Measurements from ENCODE around the gene ORC1. TPM values are rescaled to one million over a fixed set of nuclear protein-coding genes. Genes with fewer than 3 reads are reported as not detected.

Gene ORC1
- total and polyA plus RNA-seq, 2 experiments from 2014 or later = 15.1 to 55.0 TPM

- Mint-ChIP-seq H3K36me3 (ENCODE audit: low read depth) (peaks cover 8% of the 10 kb centered on the region; the same call in 2 of the 3 replicates), H3K27ac (no peak overlapping the region), H3K4me1 (peaks cover 3% of the 10 kb centered on the region; the same call in 2 of the 3 replicates), H3K9me3 (no peaks in the 10 kb centered on the region), H3K27me3 (ENCODE audit: insufficient read depth, low read depth, poor library complexity) (peaks cover 4% of the 10 kb centered on the region), H3K4me3 (no peak overlapping the region)
- Histone ChIP-seq H4K20me1 (replicated peaks; ENCODE audit: insufficient read depth) (no peaks in the 10 kb centered on the region), H3K4me3 (no peak overlapping the region), H3K79me2 (replicated peaks; ENCODE audit: insufficient read depth) (no peaks in the 10 kb centered on the region), H3K36me3 (ENCODE audit: insufficient read depth) (0 out of 2 replicates have a peak, but pooled peaks cover 3% of the 10 kb centered on the region), H2AFZ (no peak overlapping the region), H3K9me2 (ENCODE audit: insufficient read depth) (no peaks in the 10 kb centered on the region), H3K4me2 (no peak overlapping the region), H3K27ac (ENCODE audit: low read depth) (no peak overlapping the region), H3F3A (replicated peaks; ENCODE audit: low read depth) (no peaks in the 10 kb centered on the region), H3K4me1 (ENCODE audit: insufficient read depth) (no peaks in the 10 kb centered on the region), H3K27me3 (ENCODE audit: insufficient read depth) (no peaks in the 10 kb centered on the region)
- DNase-seq (ENCODE audit: low spot score) = no peak
- no peak for ATAC-seq
- TF ChIP-seq ZNF462 (CRISPR knock-in tag; IDR thresholded peaks at IDR 0.05) (no peak), POLR2AphosphoS5 (IDR thresholded peaks at IDR 0.05; ENCODE audit: low read depth) (no peak), JUNB (IDR thresholded peaks at IDR 0.05; ENCODE audit: unreplicated experiment) (no peak), CTCF (conservative IDR thresholded peaks at IDR 0.05; ENCODE audit: low read depth in 2 of 2) (no peak), STAT1 (IDR thresholded peaks at IDR 0.05; ENCODE audit: unreplicated experiment) (no peak), EZH2phosphoT487 (IDR thresholded peaks at IDR 0.05; ENCODE audit: unreplicated experiment) (no peak), ZNF331 (CRISPR knock-in tag; IDR thresholded peaks at IDR 0.05; ENCODE audit: low read depth) (no peak), REST (IDR thresholded peaks at IDR 0.05; ENCODE audit: unreplicated experiment) (no peak), CREB1 (CRISPR knock-in tag; IDR thresholded peaks at IDR 0.05; ENCODE audit: low read depth) (no peak), NANOG (IDR thresholded peaks at IDR 0.05; ENCODE audit: borderline replicate concordance) (no peak), ZNF114 (CRISPR knock-in tag; IDR thresholded peaks at IDR 0.05) (no peak), EZH2 (IDR thresholded peaks at IDR 0.05; ENCODE audit: low read depth, unreplicated experiment) (no peak)
- TF ChIP-seq, protein P1, sequence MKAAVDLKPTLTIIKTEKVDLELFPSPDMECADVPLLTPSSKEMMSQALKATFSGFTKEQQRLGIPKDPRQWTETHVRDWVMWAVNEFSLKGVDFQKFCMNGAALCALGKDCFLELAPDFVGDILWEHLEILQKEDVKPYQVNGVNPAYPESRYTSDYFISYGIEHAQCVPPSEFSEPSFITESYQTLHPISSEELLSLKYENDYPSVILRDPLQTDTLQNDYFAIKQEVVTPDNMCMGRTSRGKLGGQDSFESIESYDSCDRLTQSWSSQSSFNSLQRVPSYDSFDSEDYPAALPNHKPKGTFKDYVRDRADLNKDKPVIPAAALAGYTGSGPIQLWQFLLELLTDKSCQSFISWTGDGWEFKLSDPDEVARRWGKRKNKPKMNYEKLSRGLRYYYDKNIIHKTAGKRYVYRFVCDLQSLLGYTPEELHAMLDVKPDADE (IDR thresholded peaks at IDR 0.05) = no peak
These were observed 69.2 kb downstream of the ORC1 start for GRCh38 chr1:52334906-52335528.

All from GM23338 (cell line).